Body of pancreas (tissue), 4 donors: ENCODE results near the gene ASAP2.

Source experiments
- POLR2A ChIP-seq, 3 donors: fragments of 450-650 bp; IDR thresholded peaks; one replicate each; pipeline ENCODE4 v1.6.1; 2016; ENCODE audit warnings: antibody characterized with exemption in 3 of 3, mild to moderate bottlenecking in 2 of 3
- TF ChIP-seq, protein P1 (sequence below), 7 experiments: fragments of 450-650 bp in 4 of 7; fragments of 200-600 bp in 3 of 7; sonication (generic) in 3 of 7; IDR thresholded peaks; one replicate each; pipeline ENCODE4 v1.5.1; 2016 to 2019; ENCODE audit warnings: antibody characterized with exemption in 7 of 7

DNA sequence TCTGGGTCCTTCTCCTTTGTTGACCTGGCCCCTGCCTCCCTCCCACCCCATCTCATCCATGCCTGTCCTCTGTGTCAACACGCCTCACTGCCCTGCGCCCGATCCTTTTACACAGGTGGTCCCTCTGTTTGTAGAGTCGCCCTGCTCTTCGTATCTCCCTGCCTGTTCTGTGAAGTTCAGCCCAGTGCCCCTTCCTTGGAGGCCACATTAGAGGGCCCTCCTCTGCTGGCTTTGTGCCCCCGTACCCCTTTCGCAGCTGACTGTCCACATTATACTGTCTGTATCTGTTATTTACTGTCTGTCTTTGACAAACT lies 25.5 kb downstream of the ASAP2 start:
- TF ChIP-seq, protein P1, sequence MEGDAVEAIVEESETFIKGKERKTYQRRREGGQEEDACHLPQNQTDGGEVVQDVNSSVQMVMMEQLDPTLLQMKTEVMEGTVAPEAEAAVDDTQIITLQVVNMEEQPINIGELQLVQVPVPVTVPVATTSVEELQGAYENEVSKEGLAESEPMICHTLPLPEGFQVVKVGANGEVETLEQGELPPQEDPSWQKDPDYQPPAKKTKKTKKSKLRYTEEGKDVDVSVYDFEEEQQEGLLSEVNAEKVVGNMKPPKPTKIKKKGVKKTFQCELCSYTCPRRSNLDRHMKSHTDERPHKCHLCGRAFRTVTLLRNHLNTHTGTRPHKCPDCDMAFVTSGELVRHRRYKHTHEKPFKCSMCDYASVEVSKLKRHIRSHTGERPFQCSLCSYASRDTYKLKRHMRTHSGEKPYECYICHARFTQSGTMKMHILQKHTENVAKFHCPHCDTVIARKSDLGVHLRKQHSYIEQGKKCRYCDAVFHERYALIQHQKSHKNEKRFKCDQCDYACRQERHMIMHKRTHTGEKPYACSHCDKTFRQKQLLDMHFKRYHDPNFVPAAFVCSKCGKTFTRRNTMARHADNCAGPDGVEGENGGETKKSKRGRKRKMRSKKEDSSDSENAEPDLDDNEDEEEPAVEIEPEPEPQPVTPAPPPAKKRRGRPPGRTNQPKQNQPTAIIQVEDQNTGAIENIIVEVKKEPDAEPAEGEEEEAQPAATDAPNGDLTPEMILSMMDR (IDR thresholded peaks at IDR 0.05), result no peak
- no peak for TF ChIP-seq POLR2A (IDR thresholded peaks at IDR 0.05)
